Neural cell (in vitro differentiated cells): ENCODE measurements around the gene PRTG. TPM values are rescaled to one million over a fixed set of nuclear protein-coding genes. Genes with fewer than 3 reads are reported as not detected.
"Not testable (repeated sequence)": the region's sequence is repeated elsewhere in the genome, so short reads cannot be mapped to it uniquely, and the experiment has no call there.

Experiments
- H2AFZ ChIP-seq: fragments of 200-600, 300-800 bp; sonication (generic), shearing (Covaris generic); 2 replicates; pipeline ENCODE4 v1.6.0; 2014; ENCODE audit warnings: low read depth, mild to moderate bottlenecking, antibody characterized with exemption, low read length, moderate library complexity
- H3F3A ChIP-seq: fragments of 200-600 bp; shearing (Covaris generic); 2 replicates; pipeline ENCODE4 v1.6.1; 2016; ENCODE audit warnings: mild to moderate bottlenecking, moderate library complexity, mixed read lengths, antibody characterized with exemption, low read length; ENCODE audit not compliant: insufficient read depth, poor library complexity, severe bottlenecking
- H3K27ac ChIP-seq: fragments of 200-600, 300-800 bp; sonication (generic), shearing (Covaris generic); 2 replicates; pipeline ENCODE4 v1.5.1; 2014; ENCODE audit warnings: mild to moderate bottlenecking, low read length, moderate library complexity
- H3K27me3 ChIP-seq: fragments of 300-800, 200-600 bp; sonication (generic), shearing (Covaris generic); 2 replicates; pipeline ENCODE4 v1.6.0; 2014; ENCODE audit warnings: mild to moderate bottlenecking, low read depth, low read length, moderate library complexity; ENCODE audit not compliant: insufficient read depth
- H3K36me3 ChIP-seq: fragments of 300-800, 200-600 bp; sonication (generic), shearing (Covaris generic); 2 replicates; pipeline ENCODE4 v1.5.1; 2014; ENCODE audit warnings: mild to moderate bottlenecking, antibody characterized with exemption, low read length, moderate library complexity; ENCODE audit not compliant: insufficient read depth
- H3K4me2 ChIP-seq: fragments of 300-800, 200-600 bp; sonication (generic), shearing (Covaris generic); 2 replicates; pipeline ENCODE4 v1.6.0; 2014; ENCODE audit warnings: mild to moderate bottlenecking, low read length
- H3K4me3 ChIP-seq: fragments of 300-800, 200-600 bp; sonication (generic), shearing (Covaris generic); 2 replicates; pipeline ENCODE4 v1.5.1; 2014; ENCODE audit warnings: mild to moderate bottlenecking, low read length, moderate library complexity
- H3K79me2 ChIP-seq: fragments of 200-600 bp; shearing (Covaris generic); replicated peaks from 2 replicates; pipeline ENCODE4 v1.6.0; 2014; ENCODE audit warnings: mild to moderate bottlenecking, low read length, moderate library complexity; ENCODE audit not compliant: insufficient read depth
- H3K9ac ChIP-seq: fragments of 300-800, 200-600 bp; sonication (generic), shearing (Covaris generic); 2 replicates; pipeline ENCODE4 v1.6.1; 2016; ENCODE audit warnings: mild to moderate bottlenecking, low read length, mixed read lengths
- H3K9me2 ChIP-seq: fragments of 200-600 bp; shearing (Covaris generic); 2 replicates; pipeline ENCODE4 v1.6.1; 2016; ENCODE audit warnings: mild to moderate bottlenecking, low read length, mixed read lengths; ENCODE audit not compliant: insufficient read depth
- H3K9me3 ChIP-seq: fragments of 200-600, 300-800 bp; sonication (generic), shearing (Covaris generic); 2 replicates; pipeline ENCODE4 v1.6.1; 2016; ENCODE audit warnings: mild to moderate bottlenecking, mixed run types, low read length, moderate library complexity, mixed read lengths
- H4K20me1 ChIP-seq: fragments of 200-600 bp; shearing (Covaris generic); 2 replicates; pipeline ENCODE4 v1.6.1; 2016; ENCODE audit warnings: mild to moderate bottlenecking, mixed run types; ENCODE audit not compliant: insufficient read depth
- EP300 ChIP-seq: fragments of 450-650 bp; conservative IDR thresholded peaks from 2 replicates; pipeline ENCODE4 v1.6.1; 2014; ENCODE audit warnings: antibody characterized with exemption, mild to moderate bottlenecking, moderate library complexity; ENCODE audit not compliant: poor library complexity, severe bottlenecking
- EZH2 ChIP-seq: fragments of 200-600, 300-800 bp; shearing (Covaris generic), sonication (generic); IDR thresholded peaks from 2 replicates; pipeline ENCODE4 v1.6.1; 2014; ENCODE audit warnings: antibody characterized with exemption, low read length, borderline replicate concordance, mild to moderate bottlenecking; ENCODE audit not compliant: insufficient read depth, poor library complexity, severe bottlenecking
- MXI1 ChIP-seq: fragments of 450-650 bp; conservative IDR thresholded peaks from 2 replicates; pipeline ENCODE4 v1.6.1; 2014; ENCODE audit warnings: antibody characterized with exemption, mild to moderate bottlenecking; ENCODE audit not compliant: poor library complexity, severe bottlenecking
- POLR2AphosphoS5 ChIP-seq: IDR thresholded peaks from 2 replicates; pipeline ENCODE4 v1.6.1; 2012
- RAD21 ChIP-seq: fragments of 450-650 bp; conservative IDR thresholded peaks from 2 replicates; pipeline ENCODE4 v1.6.1; 2014; ENCODE audit warnings: antibody characterized with exemption, mild to moderate bottlenecking, moderate library complexity
- SMC3 ChIP-seq: fragments of 450-650 bp; conservative IDR thresholded peaks from 2 replicates; pipeline ENCODE4 v1.6.1; 2014; ENCODE audit warnings: antibody characterized with exemption, mild to moderate bottlenecking, moderate library complexity; ENCODE audit not compliant: poor library complexity
- TAF1 ChIP-seq: IDR thresholded peaks from 2 replicates; pipeline ENCODE4 v1.6.1; 2012; ENCODE audit warnings: low read depth
- polyA plus RNA-seq: library from polyadenylated mRNA; depleted of rRNA; stranded (reverse); fragments of >200 nt; gene quantifications from 2 replicates; pipeline ENCODE4 v1.2.3, GENCODE V29; 2014
- TF ChIP-seq, protein P1 (sequence below): fragments of 450-650 bp; IDR thresholded peaks from 2 replicates; pipeline ENCODE4 v1.5.1; 2014; ENCODE audit warnings: antibody characterized with exemption, mild to moderate bottlenecking, moderate library complexity; ENCODE audit not compliant: poor library complexity, severe bottlenecking
- TF ChIP-seq, protein P2 (sequence below): IDR thresholded peaks from 2 replicates; pipeline ENCODE4 v1.6.1; 2012; ENCODE audit warnings: borderline replicate concordance

Gene PRTG
- polyA plus RNA-seq, 1 donor from 2014 or later, result 3.8 TPM

DNA sequence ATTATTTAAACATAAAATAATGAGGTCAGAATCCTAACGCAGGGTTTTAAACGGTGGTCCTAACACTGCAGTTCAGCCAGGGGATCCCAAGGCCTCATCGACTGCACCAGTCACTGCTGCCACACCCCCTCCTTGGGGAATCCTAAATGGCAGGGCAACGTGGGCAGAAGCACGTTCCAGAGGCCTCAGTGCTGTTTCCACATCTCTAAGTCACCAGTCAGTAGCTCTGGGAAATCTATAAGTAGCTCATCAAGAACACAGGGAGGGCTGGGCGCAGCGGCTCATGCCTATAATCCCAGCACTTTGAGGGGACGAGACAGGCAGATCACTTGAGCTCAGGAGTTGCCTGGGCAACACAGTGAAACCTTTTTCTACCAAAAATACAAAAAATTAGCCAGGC lies 47.5 kb downstream of the PRTG start:
- Histone ChIP-seq H3K4me2 (no peak overlapping the region), H3K27me3 (no peaks in the 10 kb centered on the region), H3K9ac (no peak overlapping the region), H4K20me1 (no peaks in the 10 kb centered on the region), H3K79me2 (no peaks in the 10 kb centered on the region), H3K9me2 (no peaks in the 10 kb centered on the region), H3K27ac (no peak overlapping the region), H3K36me3 (no peaks in the 10 kb centered on the region), H2AFZ (no peak overlapping the region), H3K9me3 (no peaks in the 10 kb centered on the region), H3K4me3 (no peak overlapping the region), H3F3A (no peaks in the 10 kb centered on the region)
- TF ChIP-seq, protein P1, sequence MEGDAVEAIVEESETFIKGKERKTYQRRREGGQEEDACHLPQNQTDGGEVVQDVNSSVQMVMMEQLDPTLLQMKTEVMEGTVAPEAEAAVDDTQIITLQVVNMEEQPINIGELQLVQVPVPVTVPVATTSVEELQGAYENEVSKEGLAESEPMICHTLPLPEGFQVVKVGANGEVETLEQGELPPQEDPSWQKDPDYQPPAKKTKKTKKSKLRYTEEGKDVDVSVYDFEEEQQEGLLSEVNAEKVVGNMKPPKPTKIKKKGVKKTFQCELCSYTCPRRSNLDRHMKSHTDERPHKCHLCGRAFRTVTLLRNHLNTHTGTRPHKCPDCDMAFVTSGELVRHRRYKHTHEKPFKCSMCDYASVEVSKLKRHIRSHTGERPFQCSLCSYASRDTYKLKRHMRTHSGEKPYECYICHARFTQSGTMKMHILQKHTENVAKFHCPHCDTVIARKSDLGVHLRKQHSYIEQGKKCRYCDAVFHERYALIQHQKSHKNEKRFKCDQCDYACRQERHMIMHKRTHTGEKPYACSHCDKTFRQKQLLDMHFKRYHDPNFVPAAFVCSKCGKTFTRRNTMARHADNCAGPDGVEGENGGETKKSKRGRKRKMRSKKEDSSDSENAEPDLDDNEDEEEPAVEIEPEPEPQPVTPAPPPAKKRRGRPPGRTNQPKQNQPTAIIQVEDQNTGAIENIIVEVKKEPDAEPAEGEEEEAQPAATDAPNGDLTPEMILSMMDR, result no peak
- no peak for TF ChIP-seq RAD21
- TF ChIP-seq MXI1, result no peak

DNA sequence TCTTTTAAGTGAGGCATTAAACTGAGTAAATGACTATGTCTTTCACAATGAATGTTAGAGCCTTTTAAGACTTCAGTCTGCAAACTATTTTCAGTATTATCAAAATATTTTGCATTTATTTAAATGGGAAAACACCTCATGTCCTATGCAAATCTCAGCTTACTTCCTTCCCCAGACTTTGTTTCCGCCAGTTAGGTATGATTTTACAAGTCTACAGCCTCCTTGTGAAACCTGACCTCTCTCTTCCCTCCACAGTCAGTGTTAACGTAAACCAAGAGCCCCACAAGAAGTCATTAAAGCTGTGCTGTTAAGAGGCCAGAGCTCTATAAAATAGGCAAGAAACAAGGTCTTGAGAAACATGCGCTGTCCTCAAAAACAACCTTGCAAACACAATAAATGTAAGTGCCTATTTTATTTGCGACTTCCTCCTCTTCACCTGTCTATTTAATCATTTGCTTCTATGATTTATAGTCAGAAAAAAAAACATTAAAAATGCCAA lies 48.3 kb downstream of the PRTG start:
- Histone ChIP-seq H4K20me1 (no peaks in the 10 kb centered on the region), H3K4me3 (no peak overlapping the region), H3K27me3 (no peaks in the 10 kb centered on the region), H3K9me2 (no peaks in the 10 kb centered on the region), H3K9me3 (no peaks in the 10 kb centered on the region), H3F3A (no peaks in the 10 kb centered on the region), H3K9ac (no peak overlapping the region), H3K4me2 (no peak overlapping the region), H3K36me3 (no peaks in the 10 kb centered on the region), H2AFZ (no peak overlapping the region), H3K27ac (no peak overlapping the region), H3K79me2 (no peaks in the 10 kb centered on the region)
- TF ChIP-seq EP300 (no peak), RAD21 (no peak), EZH2 (no peak), SMC3 (no peak), POLR2AphosphoS5 (no peak), MXI1 (no peak), TAF1 (no peak)
- TF ChIP-seq, protein P2, sequence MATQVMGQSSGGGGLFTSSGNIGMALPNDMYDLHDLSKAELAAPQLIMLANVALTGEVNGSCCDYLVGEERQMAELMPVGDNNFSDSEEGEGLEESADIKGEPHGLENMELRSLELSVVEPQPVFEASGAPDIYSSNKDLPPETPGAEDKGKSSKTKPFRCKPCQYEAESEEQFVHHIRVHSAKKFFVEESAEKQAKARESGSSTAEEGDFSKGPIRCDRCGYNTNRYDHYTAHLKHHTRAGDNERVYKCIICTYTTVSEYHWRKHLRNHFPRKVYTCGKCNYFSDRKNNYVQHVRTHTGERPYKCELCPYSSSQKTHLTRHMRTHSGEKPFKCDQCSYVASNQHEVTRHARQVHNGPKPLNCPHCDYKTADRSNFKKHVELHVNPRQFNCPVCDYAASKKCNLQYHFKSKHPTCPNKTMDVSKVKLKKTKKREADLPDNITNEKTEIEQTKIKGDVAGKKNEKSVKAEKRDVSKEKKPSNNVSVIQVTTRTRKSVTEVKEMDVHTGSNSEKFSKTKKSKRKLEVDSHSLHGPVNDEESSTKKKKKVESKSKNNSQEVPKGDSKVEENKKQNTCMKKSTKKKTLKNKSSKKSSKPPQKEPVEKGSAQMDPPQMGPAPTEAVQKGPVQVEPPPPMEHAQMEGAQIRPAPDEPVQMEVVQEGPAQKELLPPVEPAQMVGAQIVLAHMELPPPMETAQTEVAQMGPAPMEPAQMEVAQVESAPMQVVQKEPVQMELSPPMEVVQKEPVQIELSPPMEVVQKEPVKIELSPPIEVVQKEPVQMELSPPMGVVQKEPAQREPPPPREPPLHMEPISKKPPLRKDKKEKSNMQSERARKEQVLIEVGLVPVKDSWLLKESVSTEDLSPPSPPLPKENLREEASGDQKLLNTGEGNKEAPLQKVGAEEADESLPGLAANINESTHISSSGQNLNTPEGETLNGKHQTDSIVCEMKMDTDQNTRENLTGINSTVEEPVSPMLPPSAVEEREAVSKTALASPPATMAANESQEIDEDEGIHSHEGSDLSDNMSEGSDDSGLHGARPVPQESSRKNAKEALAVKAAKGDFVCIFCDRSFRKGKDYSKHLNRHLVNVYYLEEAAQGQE, result no peak
- TF ChIP-seq, protein P1, result no peak

DNA sequence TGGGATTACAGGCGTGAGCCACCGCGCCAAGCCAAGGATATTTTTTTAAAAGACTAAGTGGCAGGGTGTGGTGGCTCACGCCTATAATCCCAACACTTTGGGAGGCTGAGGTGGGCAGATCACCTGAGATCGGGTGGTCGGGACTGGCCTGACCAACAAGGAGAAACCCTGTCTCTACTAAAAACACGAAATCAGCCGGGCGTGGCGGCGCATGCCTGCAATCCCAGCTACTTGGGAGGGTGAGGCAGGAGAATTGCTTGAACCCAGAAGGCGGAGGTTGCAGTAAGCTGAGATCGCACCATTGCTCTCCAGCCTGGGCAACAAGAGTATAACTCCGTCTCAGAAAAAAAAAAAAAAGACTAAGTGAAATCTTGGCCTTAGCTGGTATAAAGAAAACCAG lies 49.8 kb downstream of the PRTG start:
- not testable (repeated sequence) for H3K9ac ChIP-seq, H3K4me2 ChIP-seq, H3K79me2 ChIP-seq, H2AFZ ChIP-seq, H3K27ac ChIP-seq, H3F3A ChIP-seq, H3K9me2 ChIP-seq, H3K36me3 ChIP-seq, H3K9me3 ChIP-seq, H3K27me3 ChIP-seq, H4K20me1 ChIP-seq, H3K4me3 ChIP-seq
